Activated CD4-positive, alpha-beta T cell treated with anti-CD3 and anti-CD28 coated beads for 24 hours (primary cell): ENCODE results near the gene NNT.
A peak's percentile ranks its signal among the peaks of the same experiment; 100 is the strongest.

Source experiments
- DNase-seq, 2 donors: peaks; one replicate each; pipeline ENCODE4 v3.0.0-alpha.2; 2020; ENCODE audit warnings: low read depth in 2 of 2

Gene NNT

GRCh38 chr5:43623048-43623680 is 20.2 kb downstream of the NNT start:
- DNase-seq, result no peak

GRCh38 chr5:43627028-43627427 is 24.0 kb downstream of the NNT start:
- DNase-seq, result no peak

- DNase-seq, result peak in 1 of 2 donors; percentile 13
Observed at GRCh38 chr5:43631182-43631910, 28.4 kb downstream of the NNT start.

GRCh38 chr5:43634621-43635020 is 31.6 kb downstream of the NNT start:
- no peak for DNase-seq

GRCh38 chr5:43635374-43635773 is 32.4 kb downstream of the NNT start:
- no peak for DNase-seq

GRCh38 chr5:43636076-43636475 is 33.1 kb downstream of the NNT start:
- DNase-seq, result no peak

- no peak for DNase-seq
Observed at GRCh38 chr5:43637416-43637815, 34.4 kb downstream of the NNT start.

- no peak for DNase-seq
Observed at GRCh38 chr5:43638107-43638506, 35.1 kb downstream of the NNT start.

- DNase-seq, result no peak
Observed at GRCh38 chr5:43638546-43638945, 35.6 kb downstream of the NNT start.

- no peak for DNase-seq
Observed at GRCh38 chr5:43639566-43639965, 36.6 kb downstream of the NNT start.

- no peak for DNase-seq
Observed at GRCh38 chr5:43642428-43642827, 39.4 kb downstream of the NNT start.

GRCh38 chr5:43643327-43643726 is 40.3 kb downstream of the NNT start:
- no peak for DNase-seq

- DNase-seq, result no peak
Observed at GRCh38 chr5:43643750-43644149, 40.8 kb downstream of the NNT start.

GRCh38 chr5:43646992-43647391 is 44.0 kb downstream of the NNT start:
- DNase-seq, result no peak

- no peak for DNase-seq
Observed at GRCh38 chr5:43647789-43648188, 44.8 kb downstream of the NNT start.

GRCh38 chr5:43648499-43649124 is 45.6 kb downstream of the NNT start:
- DNase-seq, result no peak

- DNase-seq, result no peak
Observed at GRCh38 chr5:43649256-43649655, 46.3 kb downstream of the NNT start.

GRCh38 chr5:43652537-43653302 is 49.7 kb downstream of the NNT start:
- no peak for DNase-seq

GRCh38 chr5:43658509-43658908 is 55.5 kb downstream of the NNT start:
- no peak for DNase-seq

GRCh38 chr5:43659075-43659474 is 56.1 kb downstream of the NNT start:
- no peak for DNase-seq

- DNase-seq, result peak; percentile 8 to 10
Observed at GRCh38 chr5:43661102-43661501, 58.1 kb downstream of the NNT start.

GRCh38 chr5:43663916-43664315 is 60.9 kb downstream of the NNT start:
- DNase-seq, result no peak
